Measurements from ENCODE around the gene AXDND1.

Gene AXDND1

DNA sequence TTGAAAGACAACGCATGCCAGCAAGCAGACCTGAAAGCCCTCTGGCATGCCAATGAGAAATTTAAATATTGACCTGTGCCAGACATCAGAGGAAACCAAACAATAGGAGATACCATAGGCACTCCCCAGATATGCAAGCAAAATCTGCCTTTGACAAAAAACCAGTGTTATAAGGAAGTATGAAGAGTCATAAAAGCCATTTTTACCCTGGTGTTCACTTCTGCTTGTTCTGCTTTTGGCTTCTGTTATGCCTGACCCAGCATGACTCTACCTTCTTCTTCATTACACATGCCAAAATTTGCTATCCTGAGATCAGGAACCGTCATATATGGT is 183.6 kb downstream of the AXDND1 start:
- Histone ChIP-seq H3K27ac (replicated peaks) (no peak overlapping the region), H3K27me3 (ENCODE audit: insufficient read depth, poor library complexity, severe bottlenecking) (no peaks in the 10 kb centered on the region), H3K4me3 (replicated peaks; ENCODE audit: insufficient read depth, low read length) (no peak overlapping the region)
- TF ChIP-seq SPI1 (IDR thresholded peaks at IDR 0.05; ENCODE audit: borderline replicate concordance, low read depth), result no peak
- no peak for DNase-seq (ENCODE audit: low read depth in 1 of 2, low spot score in 1 of 2)

DNA sequence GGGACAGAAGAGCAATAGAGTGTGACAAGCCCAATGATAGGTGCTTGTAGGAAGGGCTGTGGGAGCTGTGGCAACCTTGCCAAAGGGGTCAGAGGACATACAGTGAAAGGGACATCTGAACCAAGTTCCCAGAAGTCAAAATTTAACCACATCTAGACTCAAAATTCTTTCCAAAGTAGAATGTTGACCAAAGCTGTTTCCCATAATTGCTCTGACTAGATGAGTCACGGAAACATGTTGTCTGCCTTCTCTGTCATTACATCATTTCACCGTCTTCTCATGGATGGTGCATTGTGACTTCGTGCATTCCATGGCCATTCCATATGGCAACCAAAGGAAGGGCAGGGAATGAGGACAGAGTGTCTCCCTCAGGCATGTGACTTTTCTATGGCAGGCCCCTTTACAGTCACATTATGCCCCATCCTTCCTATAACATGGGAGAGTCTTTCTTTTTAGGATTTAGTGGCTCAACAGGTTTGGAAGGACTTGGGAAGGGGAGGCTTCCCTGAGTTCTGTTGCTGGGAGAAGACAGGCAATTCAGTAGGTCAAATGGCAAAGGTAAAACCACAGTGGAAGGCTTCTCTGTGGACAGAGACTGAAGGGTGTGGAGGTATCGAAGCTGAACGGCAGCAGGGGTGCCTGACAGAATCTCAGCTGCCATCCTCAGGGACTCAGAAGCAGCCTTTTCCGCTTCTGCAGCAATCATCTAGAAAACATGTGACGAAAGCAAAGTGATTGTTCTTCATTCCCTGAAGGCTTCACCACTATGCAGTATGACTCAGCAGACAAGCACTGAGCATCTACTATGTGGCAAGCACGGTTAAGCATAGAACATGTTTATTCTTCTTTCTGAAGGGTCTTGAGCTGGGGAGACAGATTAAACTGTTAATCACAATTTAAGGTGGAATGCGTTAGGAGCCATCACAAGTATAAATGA is 185.2 kb downstream of the AXDND1 start:
- no peak overlapping the region for H3K4me3 ChIP-seq (replicated peaks; ENCODE audit: insufficient read depth, low read length)
- H3K27me3 ChIP-seq (ENCODE audit: insufficient read depth, poor library complexity, severe bottlenecking), result no peaks in the 10 kb centered on the region
- DNase-seq (ENCODE audit: low read depth in 1 of 2, low spot score in 1 of 2), result peak; percentile 42 to 52
- no peak overlapping the region for H3K27ac ChIP-seq (replicated peaks)
- TF ChIP-seq, protein P1, sequence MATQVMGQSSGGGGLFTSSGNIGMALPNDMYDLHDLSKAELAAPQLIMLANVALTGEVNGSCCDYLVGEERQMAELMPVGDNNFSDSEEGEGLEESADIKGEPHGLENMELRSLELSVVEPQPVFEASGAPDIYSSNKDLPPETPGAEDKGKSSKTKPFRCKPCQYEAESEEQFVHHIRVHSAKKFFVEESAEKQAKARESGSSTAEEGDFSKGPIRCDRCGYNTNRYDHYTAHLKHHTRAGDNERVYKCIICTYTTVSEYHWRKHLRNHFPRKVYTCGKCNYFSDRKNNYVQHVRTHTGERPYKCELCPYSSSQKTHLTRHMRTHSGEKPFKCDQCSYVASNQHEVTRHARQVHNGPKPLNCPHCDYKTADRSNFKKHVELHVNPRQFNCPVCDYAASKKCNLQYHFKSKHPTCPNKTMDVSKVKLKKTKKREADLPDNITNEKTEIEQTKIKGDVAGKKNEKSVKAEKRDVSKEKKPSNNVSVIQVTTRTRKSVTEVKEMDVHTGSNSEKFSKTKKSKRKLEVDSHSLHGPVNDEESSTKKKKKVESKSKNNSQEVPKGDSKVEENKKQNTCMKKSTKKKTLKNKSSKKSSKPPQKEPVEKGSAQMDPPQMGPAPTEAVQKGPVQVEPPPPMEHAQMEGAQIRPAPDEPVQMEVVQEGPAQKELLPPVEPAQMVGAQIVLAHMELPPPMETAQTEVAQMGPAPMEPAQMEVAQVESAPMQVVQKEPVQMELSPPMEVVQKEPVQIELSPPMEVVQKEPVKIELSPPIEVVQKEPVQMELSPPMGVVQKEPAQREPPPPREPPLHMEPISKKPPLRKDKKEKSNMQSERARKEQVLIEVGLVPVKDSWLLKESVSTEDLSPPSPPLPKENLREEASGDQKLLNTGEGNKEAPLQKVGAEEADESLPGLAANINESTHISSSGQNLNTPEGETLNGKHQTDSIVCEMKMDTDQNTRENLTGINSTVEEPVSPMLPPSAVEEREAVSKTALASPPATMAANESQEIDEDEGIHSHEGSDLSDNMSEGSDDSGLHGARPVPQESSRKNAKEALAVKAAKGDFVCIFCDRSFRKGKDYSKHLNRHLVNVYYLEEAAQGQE (IDR thresholded peaks at IDR 0.05; ENCODE audit: insufficient replicate concordance, low read depth), result no peak
- TF ChIP-seq GABPA (IDR thresholded peaks at IDR 0.05; ENCODE audit: low read depth) (no peak), SPI1 (IDR thresholded peaks at IDR 0.05; ENCODE audit: borderline replicate concordance, low read depth) (no peak), POLR2AphosphoS5 (IDR thresholded peaks at IDR 0.05; ENCODE audit: low read depth) (no peak)
- TF ChIP-seq, protein P2, sequence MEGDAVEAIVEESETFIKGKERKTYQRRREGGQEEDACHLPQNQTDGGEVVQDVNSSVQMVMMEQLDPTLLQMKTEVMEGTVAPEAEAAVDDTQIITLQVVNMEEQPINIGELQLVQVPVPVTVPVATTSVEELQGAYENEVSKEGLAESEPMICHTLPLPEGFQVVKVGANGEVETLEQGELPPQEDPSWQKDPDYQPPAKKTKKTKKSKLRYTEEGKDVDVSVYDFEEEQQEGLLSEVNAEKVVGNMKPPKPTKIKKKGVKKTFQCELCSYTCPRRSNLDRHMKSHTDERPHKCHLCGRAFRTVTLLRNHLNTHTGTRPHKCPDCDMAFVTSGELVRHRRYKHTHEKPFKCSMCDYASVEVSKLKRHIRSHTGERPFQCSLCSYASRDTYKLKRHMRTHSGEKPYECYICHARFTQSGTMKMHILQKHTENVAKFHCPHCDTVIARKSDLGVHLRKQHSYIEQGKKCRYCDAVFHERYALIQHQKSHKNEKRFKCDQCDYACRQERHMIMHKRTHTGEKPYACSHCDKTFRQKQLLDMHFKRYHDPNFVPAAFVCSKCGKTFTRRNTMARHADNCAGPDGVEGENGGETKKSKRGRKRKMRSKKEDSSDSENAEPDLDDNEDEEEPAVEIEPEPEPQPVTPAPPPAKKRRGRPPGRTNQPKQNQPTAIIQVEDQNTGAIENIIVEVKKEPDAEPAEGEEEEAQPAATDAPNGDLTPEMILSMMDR (IDR thresholded peaks at IDR 0.05; ENCODE audit: insufficient read depth, low read length), result no peak

DNA sequence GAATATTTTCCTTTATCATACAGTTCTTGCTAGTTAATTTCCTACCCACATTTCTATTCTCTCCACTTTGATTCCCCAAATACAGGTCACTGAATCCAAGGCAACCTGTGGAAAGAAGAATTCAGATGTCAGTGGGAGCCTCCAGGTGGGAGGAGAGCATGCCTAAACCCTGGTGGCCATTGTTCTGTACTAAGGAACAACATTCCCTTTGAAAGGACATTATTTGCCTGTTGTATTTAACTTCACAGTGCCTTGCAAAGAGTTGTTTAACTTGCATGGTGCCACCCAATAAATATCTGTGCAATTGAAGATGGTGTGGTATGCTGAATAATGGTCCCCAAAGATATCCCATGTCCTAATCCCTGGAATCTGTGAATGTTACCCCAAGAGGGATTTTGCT is 188.7 kb downstream of the AXDND1 start:
- DNase-seq (ENCODE audit: low read depth in 1 of 2, low spot score in 1 of 2), result no peak
- no peak overlapping the region for H3K27ac ChIP-seq (replicated peaks)
- no peaks in the 10 kb centered on the region for H3K27me3 ChIP-seq (ENCODE audit: insufficient read depth, poor library complexity, severe bottlenecking)
- H3K4me3 ChIP-seq (replicated peaks; ENCODE audit: insufficient read depth, low read length), result no peak overlapping the region
- no peak for TF ChIP-seq POLR2AphosphoS5 (IDR thresholded peaks at IDR 0.05; ENCODE audit: low read depth)
- TF ChIP-seq, protein P1 (IDR thresholded peaks at IDR 0.05; ENCODE audit: insufficient replicate concordance, low read depth), result no peak
- no peak for TF ChIP-seq SPI1 (IDR thresholded peaks at IDR 0.05; ENCODE audit: borderline replicate concordance, low read depth)
- TF ChIP-seq, protein P2 (IDR thresholded peaks at IDR 0.05; ENCODE audit: insufficient read depth, low read length), result no peak
- TF ChIP-seq GABPA (IDR thresholded peaks at IDR 0.05; ENCODE audit: low read depth), result no peak

DNA sequence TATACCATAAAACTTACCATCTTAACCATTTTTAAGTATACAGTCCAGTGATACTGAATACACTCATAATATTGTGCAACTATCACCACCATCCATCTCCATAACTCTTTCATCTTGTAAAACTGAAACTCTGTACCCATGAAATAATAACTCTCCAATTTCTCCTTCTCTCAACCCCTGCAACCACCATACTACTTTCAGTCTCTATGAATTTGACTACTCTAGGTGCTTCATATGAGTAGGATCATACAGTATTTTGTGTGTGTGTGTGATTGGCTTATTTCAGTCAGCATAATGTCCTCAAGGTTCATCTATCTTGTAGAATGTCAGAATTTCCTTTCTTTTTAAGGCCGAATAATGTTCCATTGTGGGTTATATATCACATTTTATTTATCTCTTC is 192.3 kb downstream of the AXDND1 start:
- TF ChIP-seq, protein P2 (IDR thresholded peaks at IDR 0.05; ENCODE audit: insufficient read depth, low read length), result no peak
- TF ChIP-seq POLR2AphosphoS5 (IDR thresholded peaks at IDR 0.05; ENCODE audit: low read depth) (no peak), SPI1 (IDR thresholded peaks at IDR 0.05; ENCODE audit: borderline replicate concordance, low read depth) (no peak), GABPA (IDR thresholded peaks at IDR 0.05; ENCODE audit: low read depth) (no peak)
- TF ChIP-seq, protein P1 (IDR thresholded peaks at IDR 0.05; ENCODE audit: insufficient replicate concordance, low read depth), result no peak
- Histone ChIP-seq H3K27me3 (ENCODE audit: insufficient read depth, poor library complexity, severe bottlenecking) (no peaks in the 10 kb centered on the region), H3K27ac (replicated peaks) (no peak overlapping the region), H3K4me3 (replicated peaks; ENCODE audit: insufficient read depth, low read length) (no peak overlapping the region)
- DNase-seq (ENCODE audit: low read depth in 1 of 2, low spot score in 1 of 2), result no peak

Data from HL-60 (cell line).